Measurements from ENCODE around the gene ADIG.
A peak's percentile ranks its signal among the peaks of the same experiment; 100 is the strongest.
"Not testable (repeated sequence)": the region's sequence is repeated elsewhere in the genome, so short reads cannot be mapped to it uniquely, and the experiment has no call there.

Gene ADIG

GRCh38 chr20:38579219-38579910, 1.6 kb upstream of the ADIG start:
- no peak for DNase-seq

DNA sequence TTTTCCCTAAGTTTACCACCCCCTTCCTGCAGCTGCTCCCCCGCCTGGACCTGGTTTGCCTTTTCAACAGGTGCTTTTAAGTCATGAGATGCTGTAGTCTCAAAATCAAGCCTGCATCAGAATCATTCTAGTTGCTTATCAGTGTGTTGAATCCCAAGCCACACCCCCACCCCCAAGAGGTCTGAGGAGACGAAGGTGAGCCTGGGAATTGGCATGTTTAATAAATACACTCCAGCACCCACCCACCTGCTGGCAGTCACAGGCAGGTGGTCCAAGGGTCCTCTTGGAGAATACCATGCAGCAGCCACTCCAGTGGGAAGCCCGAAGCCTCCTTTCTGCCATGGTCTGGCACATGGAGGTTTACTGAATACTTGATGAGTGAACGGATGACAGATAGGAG, 1.1 kb upstream of the ADIG start:
- no peak for DNase-seq

DNA sequence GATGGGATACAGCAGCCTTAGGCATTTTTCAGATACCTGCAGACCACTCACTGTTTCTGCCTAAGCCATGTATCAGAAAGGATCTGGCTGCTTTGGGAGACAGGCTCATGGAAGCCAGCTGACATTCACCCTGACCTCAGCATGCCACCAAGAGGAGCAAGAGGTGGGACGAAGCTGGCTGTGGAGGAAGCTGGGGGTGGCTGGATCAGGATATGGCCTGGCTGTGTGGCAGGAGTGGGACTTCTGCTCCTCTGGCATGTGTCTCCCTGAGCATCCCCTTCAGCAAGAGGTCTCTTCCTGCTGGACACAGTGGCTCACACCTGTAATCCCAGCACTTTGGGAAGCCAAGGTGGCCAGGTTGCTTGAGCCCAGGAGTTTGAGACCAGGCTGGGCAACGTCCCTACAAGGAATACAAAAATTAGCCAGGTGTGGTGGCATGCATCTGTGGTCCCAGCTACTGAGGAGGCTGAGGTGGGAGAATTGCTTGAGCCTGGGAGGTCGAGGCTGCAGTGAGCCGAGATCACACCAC, 897 bp downstream of the ADIG start:
- no peak for DNase-seq

DNA sequence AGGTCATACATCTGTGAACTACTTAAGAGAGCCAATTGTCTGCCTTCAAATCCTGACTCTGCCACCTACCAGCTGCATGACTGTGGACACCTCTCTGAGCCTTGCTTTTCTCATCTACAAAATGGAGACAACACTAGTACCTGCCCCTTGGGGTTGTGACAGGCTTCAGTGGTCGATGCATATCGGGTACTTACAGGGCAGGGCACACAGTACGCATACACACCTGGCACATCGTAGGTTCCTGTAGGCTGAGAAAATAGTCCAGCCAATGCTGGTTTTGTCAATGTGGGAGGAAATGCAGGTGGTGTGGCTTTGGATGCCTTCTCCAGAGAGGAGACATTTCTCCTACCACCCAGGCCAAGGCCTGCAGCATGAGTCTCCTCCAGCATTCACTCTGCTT, 2.3 kb downstream of the ADIG start:
- DNase-seq, result no peak

- no peak for DNase-seq
These were observed 3.2 kb downstream of the ADIG start for GRCh38 chr20:38584099-38584763.

- DNase-seq, result no peak
These were observed 4.6 kb downstream of the ADIG start for GRCh38 chr20:38585404-38586180.

DNA sequence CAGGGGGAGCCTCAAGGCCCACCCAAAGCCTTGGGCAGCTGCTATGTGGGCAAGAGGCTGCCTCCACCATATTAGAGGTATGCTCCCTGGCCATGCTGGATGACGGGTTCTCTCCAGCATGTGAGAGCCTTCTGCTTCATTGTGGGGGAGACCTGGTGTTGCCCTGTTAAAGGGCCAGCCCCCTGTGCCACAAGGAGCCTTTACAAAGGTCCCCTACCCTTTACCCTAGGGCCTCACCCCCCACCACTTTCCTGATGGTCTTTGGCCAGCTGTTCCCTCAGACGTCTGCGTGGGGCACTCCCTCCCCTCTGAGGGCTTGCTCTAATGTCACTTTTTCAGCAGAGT, 5.2 kb downstream of the ADIG start:
- DNase-seq, result no peak

DNA sequence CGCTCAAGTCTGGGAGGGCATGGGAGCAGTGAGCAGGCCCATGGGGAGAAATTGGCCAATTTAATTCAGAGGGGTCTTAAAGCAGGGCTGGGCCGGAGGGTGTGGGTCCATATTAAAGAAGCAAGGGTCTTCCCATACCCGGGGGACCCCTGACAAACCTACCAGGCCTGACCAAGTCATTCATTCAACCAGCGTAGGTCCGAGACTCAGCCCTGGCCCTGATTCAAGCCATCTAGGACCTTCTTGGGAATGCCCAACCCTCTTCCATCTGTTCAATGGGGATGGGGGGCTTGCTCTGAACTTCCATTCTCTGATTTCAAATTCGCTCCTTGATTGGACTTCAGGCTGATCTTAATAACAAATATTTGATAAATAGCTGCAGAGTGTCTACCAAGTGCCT, 7.3 kb downstream of the ADIG start:
- DNase-seq, result no peak

GRCh38 chr20:38589351-38589750, 8.4 kb downstream of the ADIG start:
- DNase-seq, result no peak

DNA sequence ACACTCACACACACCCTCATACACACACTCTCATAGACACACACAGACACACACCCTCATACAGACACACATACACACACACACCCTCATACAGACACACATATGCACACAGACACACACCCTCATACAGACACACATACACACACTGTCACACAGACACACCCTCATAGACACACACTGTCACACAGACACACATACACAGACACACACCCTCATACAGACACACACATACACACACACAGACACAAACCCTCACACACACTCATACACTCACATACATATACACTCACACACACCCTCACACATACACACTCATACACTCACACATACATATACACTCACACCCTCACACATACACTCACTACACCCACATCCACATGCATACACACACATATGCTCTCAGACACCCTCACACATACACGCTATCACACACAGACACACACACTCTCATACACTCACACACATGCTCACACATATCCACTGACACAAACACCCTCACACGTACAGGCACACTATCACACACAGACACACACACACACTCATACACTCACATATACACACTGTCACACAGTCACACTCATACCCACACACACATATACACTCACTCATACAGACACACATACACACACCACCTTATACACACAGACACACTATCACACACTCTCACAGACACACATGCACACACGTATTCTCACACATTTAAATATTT, 9.1 kb downstream of the ADIG start:
- DNase-seq, result no peak

- DNase-seq, result no peak
These were observed 9.9 kb downstream of the ADIG start for GRCh38 chr20:38590676-38591473.

GRCh38 chr20:38591474-38592410, 10.7 kb downstream of the ADIG start:
- no peak for DNase-seq

DNA sequence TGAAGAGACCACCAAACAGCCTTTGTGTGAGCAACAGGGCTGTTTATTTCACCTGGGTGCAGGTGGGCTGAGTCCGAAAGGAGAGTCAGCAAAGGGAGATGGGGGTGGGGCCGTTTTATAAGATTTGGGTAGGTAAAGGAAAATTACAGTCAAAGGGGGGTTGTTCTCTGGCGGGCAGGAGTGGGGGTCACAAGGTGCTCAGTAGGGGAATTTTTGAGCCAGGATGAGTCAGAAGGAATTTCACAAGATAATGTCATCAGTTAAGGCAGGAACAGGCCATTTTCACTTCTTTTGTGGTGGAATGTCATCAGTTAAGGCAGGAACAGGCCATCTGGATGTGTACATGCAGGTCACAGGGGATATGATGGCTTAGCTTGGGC, 11.4 kb downstream of the ADIG start:
- not testable (repeated sequence) for DNase-seq

DNA sequence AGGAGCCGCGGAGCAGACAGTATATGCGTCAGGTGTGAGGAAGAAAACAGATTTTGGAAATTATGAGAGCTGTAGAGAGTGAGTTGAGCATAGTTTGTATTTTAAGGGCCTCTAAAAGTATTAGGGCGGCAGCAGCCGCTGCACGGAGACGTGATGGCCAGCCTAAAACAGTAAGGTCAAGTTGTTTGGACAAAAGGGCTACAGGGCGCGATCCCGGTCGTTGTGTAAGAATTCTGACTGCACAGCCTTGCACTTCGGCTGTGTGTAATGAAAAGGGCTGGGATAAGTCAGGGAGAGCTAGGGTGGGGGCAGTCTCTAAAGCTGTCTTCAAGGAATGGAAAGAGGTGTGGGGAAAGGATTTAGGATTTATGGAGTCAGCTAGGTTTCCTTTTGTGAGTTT, 13.3 kb downstream of the ADIG start:
- DNase-seq, result not testable (repeated sequence)

GRCh38 chr20:38595886-38596285, 14.9 kb downstream of the ADIG start:
- not testable (repeated sequence) for DNase-seq

DNA sequence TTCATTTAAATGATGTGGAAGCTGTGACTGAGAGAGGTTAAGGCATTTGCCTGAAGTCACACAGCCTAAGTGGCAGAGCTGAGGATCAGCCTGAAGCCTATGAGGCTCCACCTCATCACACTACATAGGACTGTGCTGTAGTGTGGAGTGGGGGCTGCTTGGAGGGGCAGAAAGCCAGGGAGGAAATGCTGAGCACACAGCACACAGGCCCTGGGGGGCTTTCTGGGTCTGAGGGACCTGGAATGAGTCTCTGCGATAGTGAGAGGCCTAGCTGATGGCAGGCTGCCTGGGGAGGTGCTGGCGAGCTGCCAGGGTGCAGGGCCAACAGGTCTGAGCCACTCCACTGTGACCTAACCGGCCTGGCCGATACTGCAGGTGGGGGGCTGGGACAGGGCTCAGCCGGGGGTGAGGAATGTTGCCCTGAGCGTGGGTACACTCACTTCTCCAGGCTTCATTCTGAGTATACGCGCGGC, 18.4 kb downstream of the ADIG start:
- no peak for DNase-seq

GRCh38 chr20:38600057-38600456, 19.1 kb downstream of the ADIG start:
- DNase-seq, result no peak

- DNase-seq, result peak; percentile 50
These were observed 20.5 kb downstream of the ADIG start, which contains the start of gene ARHGAP40 for GRCh38 chr20:38601216-38602184. TSS of gene ARHGAP40 (plus strand) at chr20:38601809.

- no peak for DNase-seq
These were observed 21.2 kb downstream of the ADIG start for GRCh38 chr20:38602185-38602581.

GRCh38 chr20:38603286-38603685, 22.3 kb downstream of the ADIG start:
- no peak for DNase-seq

All from stimulated activated CD8-positive, alpha-beta memory T cell treated with anti-CD3 and anti-CD28 coated beads, Interleukin-4, amount 100 ng/mL, for 48 hours (primary cell).